ENCODE data around the gene MRPL58.

- TF ChIP-seq CTCF (IDR thresholded peaks at IDR 0.05), result no peak
- TF ChIP-seq EZH2 (IDR thresholded peaks at IDR 0.05; ENCODE audit: borderline replicate concordance, insufficient read depth, low read depth, low read length, poor library complexity, severe bottlenecking), result no peak
Observed at GRCh38 chr17:75044716-75045115, 32.2 kb downstream of the MRPL58 start.

Measured in B cell (primary cell).